Gastrocnemius medialis (tissue), 4 donors: ENCODE measurements around the gene LAPTM4A. TPM values are rescaled to one million over a fixed set of nuclear protein-coding genes. Genes with fewer than 3 reads are reported as not detected.
"Not testable (repeated sequence)": the region's sequence is repeated elsewhere in the genome, so short reads cannot be mapped to it uniquely, and the experiment has no call there.

Experiments
- ATAC-seq, 2 donors: fragments of 150-250 bp; one replicate each; pipeline ENCODE4 v1.9.1; 2016
- DNase-seq, 2 donors: peaks; one replicate each; pipeline ENCODE4 v3.0.0-alpha.2; 2019
- H3K27ac ChIP-seq, 4 donors: fragments of 200-600 bp; sonication (generic); 1 replicate in 1 of 4; 2 replicates in 3 of 4; pipeline ENCODE4 v1.5.1; 2016 to 2018; ENCODE audit warnings: mild to moderate bottlenecking in 2 of 4, moderate library complexity in 1 of 4
- H3K27me3 ChIP-seq, 3 donors: fragments of 200-600 bp; sonication (generic) in 2 of 3; 1 replicate in 1 of 3; 2 replicates in 2 of 3; pipeline versions ENCODE4 v1.5.1 to v1.6.0; 2016 to 2019; ENCODE audit warnings: mild to moderate bottlenecking in 1 of 3, moderate library complexity in 1 of 3
- H3K36me3 ChIP-seq, 2 donors: fragments of 200-600 bp; sonication (generic) in 1 of 2; one replicate each; pipeline ENCODE4 v1.5.1; 2017 to 2018
- H3K4me1 ChIP-seq, 2 donors: fragments of 200-600 bp; sonication (generic) in 1 of 2; one replicate each; pipeline ENCODE4 v1.5.1; 2016 to 2017; ENCODE audit warnings: mild to moderate bottlenecking in 2 of 2
- H3K4me3 ChIP-seq, 4 donors: fragments of 200-600 bp; sonication (generic) in 3 of 4; 1 replicate in 1 of 4; 2 replicates in 3 of 4; pipeline ENCODE4 v1.5.1; 2016 to 2019; ENCODE audit warnings: mild to moderate bottlenecking in 2 of 4
- H3K9me3 ChIP-seq, 3 donors: fragments of 200-600 bp; sonication (generic) in 2 of 3; 1 replicate in 1 of 3; 2 replicates in 2 of 3; pipeline ENCODE4 v1.5.1; 2016 to 2019
- POLR2A ChIP-seq, 2 donors: fragments of 450-650 bp; IDR thresholded peaks; one replicate each; pipeline ENCODE4 v1.6.1; 2017; ENCODE audit warnings: antibody characterized with exemption in 2 of 2, mild to moderate bottlenecking in 2 of 2, moderate library complexity in 2 of 2
- in situ Hi-C, 4 donors: fragments of 200-750 bp; cut with MboI; loops; one replicate each; pipeline versions ENCODE4 v1.15.0 to v1.8.0; 2017; ENCODE audit warnings: low sequenced_read_pairs in 4 of 4
- intact Hi-C: fragments of 100-400 bp; cut with DNase I; formaldehyde crosslinking; loops from one replicate; pipeline ENCODE4 v1.15.1; 2023; ENCODE audit warnings: low total_unique reads
- total RNA-seq, 4 donors: library from RNA; depleted of rRNA; stranded (reverse); fragments of >200 nt; gene quantifications; one replicate each; pipeline versions ENCODE4 v1.1.0 to v1.2.3, GENCODE V29; 2016
- TF ChIP-seq, protein P1 (sequence below), 5 experiments: fragments of 450-650 bp in 3 of 5; fragments of 200-600 bp in 2 of 5; sonication (generic) in 2 of 5; IDR thresholded peaks in 4 of 5; conservative IDR thresholded peaks in 1 of 5; 1 replicate in 4 of 5; 2 replicates in 1 of 5; pipeline ENCODE4 v1.5.1; 2016 to 2019; ENCODE audit warnings: antibody characterized with exemption in 5 of 5, mild to moderate bottlenecking in 3 of 5, moderate library complexity in 3 of 5

The LAPTM4A gene
- total RNA-seq, 4 donors from 2014 or later, result 53.8 to 62.3 (median 57.4) TPM

DNA sequence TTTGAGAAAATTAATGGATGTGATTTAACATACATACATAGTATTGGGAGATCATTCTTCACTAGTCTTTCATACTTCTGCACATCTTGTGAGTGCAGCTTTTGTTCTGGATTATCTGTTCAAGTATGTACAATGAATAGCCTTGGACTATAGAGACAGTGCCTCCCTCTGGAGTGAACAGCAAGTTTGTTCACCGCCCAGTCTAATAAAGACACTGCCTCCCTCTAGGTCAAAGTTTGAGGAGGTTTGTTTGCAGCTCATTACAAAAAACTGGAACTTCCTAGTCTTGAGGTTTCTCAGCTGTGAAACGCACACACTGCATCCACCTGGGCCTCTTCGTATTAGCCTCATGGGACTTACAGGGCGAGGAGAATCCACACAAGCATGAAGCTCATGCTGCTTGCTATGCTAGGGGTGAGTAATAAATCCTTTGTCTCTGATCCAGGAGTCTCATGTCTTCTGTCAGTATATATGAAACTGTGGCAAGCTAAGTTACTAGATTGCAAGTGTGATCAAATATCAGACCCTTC, 26.0 kb upstream of the LAPTM4A start:
- no peaks in the 10 kb centered on the region for H3K27me3 ChIP-seq
- no peak for DNase-seq
- in situ Hi-C loops, result no loop called here
- H3K4me3 ChIP-seq, result no peak overlapping the region
- ATAC-seq, result no peak
- no peak overlapping the region for H3K27ac ChIP-seq
- no peaks in the 10 kb centered on the region for H3K4me1 ChIP-seq
- intact Hi-C loops, result no loop called here
- H3K36me3 ChIP-seq, result no peaks in the 10 kb centered on the region
- no peak for TF ChIP-seq POLR2A (IDR thresholded peaks at IDR 0.05)
- TF ChIP-seq, protein P1, sequence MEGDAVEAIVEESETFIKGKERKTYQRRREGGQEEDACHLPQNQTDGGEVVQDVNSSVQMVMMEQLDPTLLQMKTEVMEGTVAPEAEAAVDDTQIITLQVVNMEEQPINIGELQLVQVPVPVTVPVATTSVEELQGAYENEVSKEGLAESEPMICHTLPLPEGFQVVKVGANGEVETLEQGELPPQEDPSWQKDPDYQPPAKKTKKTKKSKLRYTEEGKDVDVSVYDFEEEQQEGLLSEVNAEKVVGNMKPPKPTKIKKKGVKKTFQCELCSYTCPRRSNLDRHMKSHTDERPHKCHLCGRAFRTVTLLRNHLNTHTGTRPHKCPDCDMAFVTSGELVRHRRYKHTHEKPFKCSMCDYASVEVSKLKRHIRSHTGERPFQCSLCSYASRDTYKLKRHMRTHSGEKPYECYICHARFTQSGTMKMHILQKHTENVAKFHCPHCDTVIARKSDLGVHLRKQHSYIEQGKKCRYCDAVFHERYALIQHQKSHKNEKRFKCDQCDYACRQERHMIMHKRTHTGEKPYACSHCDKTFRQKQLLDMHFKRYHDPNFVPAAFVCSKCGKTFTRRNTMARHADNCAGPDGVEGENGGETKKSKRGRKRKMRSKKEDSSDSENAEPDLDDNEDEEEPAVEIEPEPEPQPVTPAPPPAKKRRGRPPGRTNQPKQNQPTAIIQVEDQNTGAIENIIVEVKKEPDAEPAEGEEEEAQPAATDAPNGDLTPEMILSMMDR (IDR thresholded peaks at IDR 0.05 in 4 of 5, conservative IDR thresholded peaks at IDR 0.05 in 1 of 5), result no peak
- no peaks in the 10 kb centered on the region for H3K9me3 ChIP-seq

DNA sequence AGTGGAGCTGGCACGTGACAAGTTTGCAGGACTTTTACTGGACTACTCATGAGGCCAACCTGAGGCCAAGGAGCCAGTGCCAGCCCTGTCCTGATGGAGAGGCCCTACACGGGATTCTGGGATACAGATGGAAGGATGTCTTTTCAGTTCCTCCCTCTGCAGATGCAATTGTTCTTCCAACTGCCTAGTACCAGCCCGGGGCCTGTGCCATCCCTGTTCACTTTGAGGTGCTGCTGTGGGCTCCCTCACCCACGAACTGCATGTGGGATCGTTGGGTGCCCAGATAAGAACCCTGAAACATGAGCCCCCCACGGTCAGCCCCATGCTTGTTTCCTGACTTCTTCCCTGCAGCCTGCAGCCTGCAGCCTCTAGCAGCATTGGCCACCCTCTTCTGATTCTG, 25.3 kb upstream of the LAPTM4A start:
- no peak for DNase-seq
- Histone ChIP-seq H3K4me3 (no peak overlapping the region), H3K4me1 (no peaks in the 10 kb centered on the region), H3K36me3 (no peaks in the 10 kb centered on the region), H3K27ac (no peak overlapping the region), H3K9me3 (no peaks in the 10 kb centered on the region), H3K27me3 (no peaks in the 10 kb centered on the region)
- no peak for TF ChIP-seq POLR2A (IDR thresholded peaks at IDR 0.05)
- TF ChIP-seq, protein P1 (IDR thresholded peaks at IDR 0.05 in 4 of 5, conservative IDR thresholded peaks at IDR 0.05 in 1 of 5), result no peak
- no peak for ATAC-seq
- intact Hi-C loops (no loop called here), in situ Hi-C loops (no loop called here)

DNA sequence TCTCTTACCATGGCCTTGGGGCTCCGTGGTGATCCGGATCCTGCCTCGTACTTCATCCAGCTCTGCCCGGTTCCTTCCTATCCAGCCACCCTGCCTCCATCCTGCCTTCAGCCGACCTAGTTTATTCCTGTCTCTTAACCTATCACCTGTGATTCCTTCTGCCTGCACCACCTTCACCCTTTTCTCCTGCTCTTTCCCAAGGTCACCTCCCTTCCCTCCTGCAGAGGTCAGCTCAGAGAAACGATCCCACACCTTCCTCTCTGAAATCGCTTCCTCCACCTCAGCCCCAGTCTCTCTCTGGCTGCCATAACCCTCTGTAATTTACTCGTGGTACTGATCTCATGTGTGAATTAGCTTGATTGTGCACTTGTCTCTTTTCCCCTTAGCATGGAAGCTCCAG, 23.5 kb upstream of the LAPTM4A start:
- Histone ChIP-seq H3K4me3 (no peak overlapping the region), H3K4me1 (no peaks in the 10 kb centered on the region), H3K36me3 (no peaks in the 10 kb centered on the region), H3K27me3 (no peaks in the 10 kb centered on the region), H3K27ac (no peak overlapping the region), H3K9me3 (no peaks in the 10 kb centered on the region)
- TF ChIP-seq POLR2A (IDR thresholded peaks at IDR 0.05), result no peak
- TF ChIP-seq, protein P1 (IDR thresholded peaks at IDR 0.05 in 4 of 5, conservative IDR thresholded peaks at IDR 0.05 in 1 of 5), result no peak
- DNase-seq (no peak), ATAC-seq (no peak)
- in situ Hi-C loops, result loop anchor here in 1 of 4 donors (25.0 kb wide), 1 partner anchor 562 kb away; no protein-coding TSS in a partner anchor
- intact Hi-C loops, result no loop called here

DNA sequence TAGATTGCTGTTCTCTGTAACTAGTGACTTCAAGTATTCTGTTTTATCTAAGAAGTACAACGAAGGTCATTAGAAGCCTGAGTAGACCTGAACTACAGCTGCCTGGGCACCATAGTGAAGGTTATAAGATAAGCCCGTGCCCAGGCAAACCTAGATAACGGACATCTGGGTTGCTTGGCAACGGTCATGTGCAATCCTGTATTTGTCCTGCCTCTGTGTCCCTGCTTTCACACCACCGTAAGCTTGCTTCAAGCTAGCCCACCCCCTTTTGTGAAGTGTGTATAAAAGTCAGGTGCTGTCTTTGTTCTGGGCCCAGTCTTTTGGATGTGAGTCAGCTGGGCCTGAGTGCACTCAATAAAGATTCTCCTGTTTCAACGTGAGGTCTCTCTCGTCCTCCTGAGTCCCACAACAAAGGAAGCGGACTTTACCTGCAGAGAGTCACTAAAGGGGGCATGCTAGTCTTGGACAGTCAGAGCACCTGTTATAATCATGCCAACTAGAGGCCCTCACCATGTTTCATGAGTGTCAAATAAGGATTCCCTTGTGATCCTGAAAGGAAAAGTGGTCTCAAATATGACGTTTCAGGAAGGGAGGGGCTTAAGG, 22.7 kb upstream of the LAPTM4A start:
- H3K36me3 ChIP-seq, H3K9me3 ChIP-seq, DNase-seq, H3K27me3 ChIP-seq, H3K4me3 ChIP-seq, intact Hi-C loops, ATAC-seq, H3K27ac ChIP-seq, H3K4me1 ChIP-seq: not testable (repeated sequence)
- in situ Hi-C loops, result loop anchor here in 1 of 4 donors (25.0 kb wide), 1 partner anchor 563 kb away; no protein-coding TSS in a partner anchor

DNA sequence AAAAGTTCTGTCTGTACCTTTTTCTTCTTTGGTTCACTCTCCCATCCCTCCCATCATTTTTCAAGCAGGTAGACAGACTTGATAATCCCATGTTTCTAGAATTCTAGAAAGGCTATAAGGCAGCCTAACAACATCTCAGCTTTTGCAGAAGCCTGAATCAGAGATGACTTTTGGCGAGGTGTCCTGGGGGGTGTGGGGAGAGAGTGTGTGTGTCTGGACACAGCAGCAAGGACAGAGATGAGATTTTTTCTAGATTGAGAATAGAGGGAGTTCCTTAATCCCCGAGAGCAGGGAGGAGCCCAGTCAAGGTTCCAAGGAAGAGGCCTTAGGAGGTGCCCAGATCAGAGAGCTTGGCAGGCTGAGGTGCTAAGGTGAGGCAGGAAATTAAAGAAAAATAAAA, 22.0 kb upstream of the LAPTM4A start:
- Histone ChIP-seq H3K27me3 (no peaks in the 10 kb centered on the region), H3K4me3 (no peak overlapping the region), H3K36me3 (no peaks in the 10 kb centered on the region), H3K27ac (no peak overlapping the region), H3K4me1 (no peaks in the 10 kb centered on the region), H3K9me3 (no peaks in the 10 kb centered on the region)
- intact Hi-C loops, result no loop called here
- in situ Hi-C loops, result loop anchor here in 1 of 4 donors (25.0 kb wide), 1 partner anchor 564 kb away; no protein-coding TSS in a partner anchor
- ATAC-seq, result no peak
- no peak for DNase-seq
- no peak for TF ChIP-seq POLR2A (IDR thresholded peaks at IDR 0.05)
- TF ChIP-seq, protein P1 (IDR thresholded peaks at IDR 0.05 in 4 of 5, conservative IDR thresholded peaks at IDR 0.05 in 1 of 5), result no peak
